ENCODE results near the gene TTLL5. TPM values are rescaled to one million over a fixed set of nuclear protein-coding genes. Genes with fewer than 3 reads are reported as not detected.

The TTLL5 gene
- total RNA-seq, 1 experiment from 2014 or later: 35.7 TPM

DNA sequence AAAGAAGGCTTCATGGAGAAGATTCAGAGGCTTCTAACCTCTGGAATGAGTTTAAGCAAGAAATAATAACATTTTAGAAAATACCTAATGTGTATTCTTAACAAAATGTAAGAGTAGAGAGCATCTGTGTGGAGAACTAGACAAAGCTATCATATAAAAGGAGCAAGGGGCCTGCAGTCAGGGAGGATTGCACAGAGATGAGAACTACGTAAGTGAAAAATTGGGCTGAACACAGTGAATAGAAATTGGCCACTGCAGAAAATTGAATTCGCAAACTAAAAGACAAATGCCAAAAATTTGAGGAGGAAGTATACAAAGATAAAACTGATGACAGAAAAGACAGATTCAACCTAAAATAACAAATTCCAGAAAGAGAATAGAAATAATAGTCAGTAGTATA is 227.9 kb downstream of the TTLL5 start:
- H3K27me3 ChIP-seq (ENCODE audit: insufficient read depth, low read length): no peaks in the 10 kb centered on the region
- no peak overlapping the region for H4K8ac ChIP-seq (replicated peaks; ENCODE audit: insufficient read length, low read depth, low read length)
- H3K27ac ChIP-seq (ENCODE audit: insufficient read length, low read depth, low read length): no peak overlapping the region
- no peaks in the 10 kb centered on the region for H3K79me1 ChIP-seq (ENCODE audit: insufficient read depth, low read depth, low read length, poor library complexity, severe bottlenecking)
- H4K91ac ChIP-seq (ENCODE audit: insufficient read length, low read depth, low read length): no peak overlapping the region
- no peak overlapping the region for H3K4ac ChIP-seq (ENCODE audit: low read depth, low read length)
- no peaks in the 10 kb centered on the region for H4K20me1 ChIP-seq (ENCODE audit: control insufficient read depth, insufficient read depth, insufficient read length)
- H2BK12ac ChIP-seq (ENCODE audit: insufficient read length, low read depth, low read length): no peak overlapping the region
- H2BK120ac ChIP-seq (ENCODE audit: low read depth, low read length, poor library complexity, severe bottlenecking): no peak overlapping the region
- H3K4me1 ChIP-seq (ENCODE audit: insufficient read depth, low read length): no peaks in the 10 kb centered on the region
- no peak overlapping the region for H3K23ac ChIP-seq (ENCODE audit: insufficient read length, low read depth, low read length)
- H2BK15ac ChIP-seq (ENCODE audit: low read depth, low read length): no peak overlapping the region
- H3K14ac ChIP-seq (ENCODE audit: insufficient read depth, low read length): no peak overlapping the region
- no peaks in the 10 kb centered on the region for H3K79me2 ChIP-seq (ENCODE audit: insufficient read depth, low read length)
- no peaks in the 10 kb centered on the region for H3K23me2 ChIP-seq (ENCODE audit: insufficient read length, low read depth, low read length, poor library complexity, severe bottlenecking)
- WGBS (ENCODE audit: extremely low coverage, insufficient read length, low lambda C conversion rate): no CpG with 5 or more reads among the region's 2 CpGs
- H4K5ac ChIP-seq (ENCODE audit: insufficient read length, low read depth, low read length): no peak overlapping the region
- Mint-ChIP-seq H3K9me3 (no peaks in the 10 kb centered on the region), H3K4me3 (no peak overlapping the region), H3K27ac (no peak overlapping the region), H3K4me1 (peaks cover 0 to 2% of the 10 kb centered on the region in 2 experiments; a peak in 2 of 4 replicates), H3K36me3 (ENCODE audit: insufficient read depth in 1 of 3, low read depth in 3 of 3) (peaks cover 3 to 6% (median 3%) of the 10 kb centered on the region in 3 experiments), H3K27me3 (ENCODE audit: low read depth) (no peaks in the 10 kb centered on the region; the same call in 1 of the 2 replicates)
- no peak overlapping the region for H2AFZ ChIP-seq (ENCODE audit: low read length)
- H3K56ac ChIP-seq (ENCODE audit: insufficient read length, low read depth, low read length): no peak overlapping the region
- H3K9me3 ChIP-seq (ENCODE audit: control insufficient read depth, low read depth, low read length): no peaks in the 10 kb centered on the region
- H2AK5ac ChIP-seq (ENCODE audit: insufficient read length, low read length): no peak overlapping the region
- no peak overlapping the region for H3K9ac ChIP-seq (ENCODE audit: extremely low read depth, insufficient read length, low read length)
- H3T11ph ChIP-seq (ENCODE audit: low read length): no peak overlapping the region
- DNase-seq: no peak
- H3K4me2 ChIP-seq (ENCODE audit: insufficient read depth, insufficient read length, low read length): no peak overlapping the region
- no peak overlapping the region for H3K18ac ChIP-seq (ENCODE audit: insufficient read length, low read depth, low read length)
- no peak overlapping the region for H2BK5ac ChIP-seq (ENCODE audit: insufficient read length, low read length)
- no peak overlapping the region for H2BK20ac ChIP-seq (ENCODE audit: low read depth, low read length, poor library complexity, severe bottlenecking)
- TF ChIP-seq, protein P1, sequence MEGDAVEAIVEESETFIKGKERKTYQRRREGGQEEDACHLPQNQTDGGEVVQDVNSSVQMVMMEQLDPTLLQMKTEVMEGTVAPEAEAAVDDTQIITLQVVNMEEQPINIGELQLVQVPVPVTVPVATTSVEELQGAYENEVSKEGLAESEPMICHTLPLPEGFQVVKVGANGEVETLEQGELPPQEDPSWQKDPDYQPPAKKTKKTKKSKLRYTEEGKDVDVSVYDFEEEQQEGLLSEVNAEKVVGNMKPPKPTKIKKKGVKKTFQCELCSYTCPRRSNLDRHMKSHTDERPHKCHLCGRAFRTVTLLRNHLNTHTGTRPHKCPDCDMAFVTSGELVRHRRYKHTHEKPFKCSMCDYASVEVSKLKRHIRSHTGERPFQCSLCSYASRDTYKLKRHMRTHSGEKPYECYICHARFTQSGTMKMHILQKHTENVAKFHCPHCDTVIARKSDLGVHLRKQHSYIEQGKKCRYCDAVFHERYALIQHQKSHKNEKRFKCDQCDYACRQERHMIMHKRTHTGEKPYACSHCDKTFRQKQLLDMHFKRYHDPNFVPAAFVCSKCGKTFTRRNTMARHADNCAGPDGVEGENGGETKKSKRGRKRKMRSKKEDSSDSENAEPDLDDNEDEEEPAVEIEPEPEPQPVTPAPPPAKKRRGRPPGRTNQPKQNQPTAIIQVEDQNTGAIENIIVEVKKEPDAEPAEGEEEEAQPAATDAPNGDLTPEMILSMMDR (conservative IDR thresholded peaks at IDR 0.05): no peak
